C4-2B (cell line): ENCODE measurements around the gene CCDC175.

Experiments used
- H3K27ac ChIP-seq: fragments of 450-650 bp; 2 replicates; pipeline ENCODE4 v1.5.1; 2017
- ZFX ChIP-seq: fragments of 450-650 bp; IDR thresholded peaks from 2 replicates; pipeline ENCODE4 v1.6.1; 2017
- TF ChIP-seq, protein P1 (sequence below): fragments of 450-650 bp; conservative IDR thresholded peaks from 2 replicates; pipeline ENCODE4 v1.5.1; 2017; ENCODE audit warnings: mild to moderate bottlenecking

Gene CCDC175

GRCh38 chr14:59541731-59542130 is 34.9 kb downstream of the CCDC175 start:
- no peak overlapping the region for H3K27ac ChIP-seq
- no peak for TF ChIP-seq ZFX
- TF ChIP-seq, protein P1, sequence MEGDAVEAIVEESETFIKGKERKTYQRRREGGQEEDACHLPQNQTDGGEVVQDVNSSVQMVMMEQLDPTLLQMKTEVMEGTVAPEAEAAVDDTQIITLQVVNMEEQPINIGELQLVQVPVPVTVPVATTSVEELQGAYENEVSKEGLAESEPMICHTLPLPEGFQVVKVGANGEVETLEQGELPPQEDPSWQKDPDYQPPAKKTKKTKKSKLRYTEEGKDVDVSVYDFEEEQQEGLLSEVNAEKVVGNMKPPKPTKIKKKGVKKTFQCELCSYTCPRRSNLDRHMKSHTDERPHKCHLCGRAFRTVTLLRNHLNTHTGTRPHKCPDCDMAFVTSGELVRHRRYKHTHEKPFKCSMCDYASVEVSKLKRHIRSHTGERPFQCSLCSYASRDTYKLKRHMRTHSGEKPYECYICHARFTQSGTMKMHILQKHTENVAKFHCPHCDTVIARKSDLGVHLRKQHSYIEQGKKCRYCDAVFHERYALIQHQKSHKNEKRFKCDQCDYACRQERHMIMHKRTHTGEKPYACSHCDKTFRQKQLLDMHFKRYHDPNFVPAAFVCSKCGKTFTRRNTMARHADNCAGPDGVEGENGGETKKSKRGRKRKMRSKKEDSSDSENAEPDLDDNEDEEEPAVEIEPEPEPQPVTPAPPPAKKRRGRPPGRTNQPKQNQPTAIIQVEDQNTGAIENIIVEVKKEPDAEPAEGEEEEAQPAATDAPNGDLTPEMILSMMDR = no peak

- TF ChIP-seq, protein P1 = no peak
- TF ChIP-seq ZFX = no peak
- H3K27ac ChIP-seq = no peak overlapping the region
Observed at GRCh38 chr14:59540852-59541251, 35.8 kb downstream of the CCDC175 start.

- H3K27ac ChIP-seq = no peak overlapping the region
- no peak for TF ChIP-seq ZFX
- TF ChIP-seq, protein P1 = no peak
Observed at GRCh38 chr14:59538936-59539335, 37.7 kb downstream of the CCDC175 start.

GRCh38 chr14:59537476-59537875 is 39.1 kb downstream of the CCDC175 start:
- TF ChIP-seq ZFX = no peak
- TF ChIP-seq, protein P1 = no peak
- H3K27ac ChIP-seq = no peak overlapping the region

DNA sequence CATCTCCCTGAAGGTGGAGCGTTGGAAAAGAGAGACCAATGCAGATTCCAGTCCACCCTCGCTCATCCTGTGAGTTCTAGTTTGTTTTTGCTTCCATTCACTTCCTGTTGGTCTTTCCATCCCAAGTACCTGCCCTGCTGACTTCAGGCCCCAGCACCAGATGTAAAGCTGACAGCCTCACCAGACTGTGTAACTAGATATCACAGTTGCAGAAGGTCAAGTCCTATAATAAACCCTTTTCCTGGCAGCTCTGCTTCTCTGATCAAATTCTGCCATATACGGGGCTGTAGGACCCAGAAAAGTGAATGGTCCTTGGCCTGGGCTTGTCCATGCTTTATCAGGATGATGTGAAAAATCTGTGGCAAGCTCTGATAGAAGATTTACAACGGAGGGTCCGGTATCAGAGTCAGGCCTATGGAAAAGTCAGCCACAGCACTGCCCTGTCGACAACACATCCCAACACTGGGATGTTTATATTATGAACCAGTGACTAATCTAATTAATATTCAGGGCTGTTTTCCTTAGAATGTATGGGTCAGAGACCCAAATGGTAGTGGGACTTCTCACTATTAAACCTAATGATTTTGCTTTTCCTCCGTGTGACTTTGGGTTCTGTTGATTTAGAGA is 42.1 kb downstream of the CCDC175 start:
- 0 out of 2 replicates have a peak, but pooled peaks have one; percentile 13 for TF ChIP-seq ZFX
- TF ChIP-seq, protein P1 = no peak
- no peak overlapping the region for H3K27ac ChIP-seq

DNA sequence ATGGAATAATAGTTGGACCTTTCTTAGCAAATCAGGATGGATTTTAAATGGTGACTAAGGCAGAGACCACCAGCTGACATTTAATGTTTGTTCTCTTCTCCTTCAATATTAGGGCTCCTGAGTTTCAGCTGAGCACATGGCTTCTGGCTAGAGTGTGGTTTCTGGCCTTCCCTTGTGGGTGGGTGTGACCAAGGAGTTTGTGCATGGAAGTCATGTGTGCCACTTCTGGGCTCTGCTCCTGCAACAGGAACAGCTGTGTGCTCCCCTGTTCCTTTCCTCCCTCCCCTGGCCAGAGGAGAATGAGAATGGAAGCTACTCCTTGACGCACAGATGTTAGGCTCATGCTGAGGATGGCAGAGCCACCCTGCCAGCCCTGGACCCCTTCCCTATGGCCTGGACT is 44.2 kb downstream of the CCDC175 start:
- H3K27ac ChIP-seq = no peak overlapping the region
- TF ChIP-seq, protein P1 = no peak
- TF ChIP-seq ZFX = no peak

DNA sequence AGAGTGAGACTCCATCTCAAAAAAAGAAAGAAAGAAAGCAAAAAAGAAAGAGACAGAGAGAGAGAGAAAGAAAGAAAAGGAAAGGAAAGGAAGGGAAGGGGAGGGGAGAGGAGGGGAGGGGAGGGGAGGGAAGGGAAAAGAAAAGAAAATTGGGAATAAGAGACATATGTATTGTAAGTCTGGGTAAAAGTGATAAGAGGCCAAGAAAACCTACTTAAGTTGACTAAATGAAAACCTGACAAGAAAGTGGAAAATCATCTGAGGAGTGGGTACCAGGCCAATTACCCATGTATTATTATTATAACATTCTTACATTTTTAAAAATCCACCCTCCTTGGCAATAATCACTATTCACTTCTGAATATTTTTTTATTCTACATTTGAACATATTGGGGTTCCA is 46.3 kb downstream of the CCDC175 start:
- TF ChIP-seq ZFX = no peak
- TF ChIP-seq, protein P1 = no peak
- no peak overlapping the region for H3K27ac ChIP-seq
